Activated T-cell treated with anti-CD3 and anti-CD28 coated beads, Interleukin-2, amount 50 U/mL, for 48 hours (primary cell): ENCODE data around the gene ACKR2.

Experiments used
- DNase-seq, 2 experiments: peaks; one replicate each; pipeline ENCODE4 v3.0.0-alpha.2; 2020

Gene ACKR2

DNA sequence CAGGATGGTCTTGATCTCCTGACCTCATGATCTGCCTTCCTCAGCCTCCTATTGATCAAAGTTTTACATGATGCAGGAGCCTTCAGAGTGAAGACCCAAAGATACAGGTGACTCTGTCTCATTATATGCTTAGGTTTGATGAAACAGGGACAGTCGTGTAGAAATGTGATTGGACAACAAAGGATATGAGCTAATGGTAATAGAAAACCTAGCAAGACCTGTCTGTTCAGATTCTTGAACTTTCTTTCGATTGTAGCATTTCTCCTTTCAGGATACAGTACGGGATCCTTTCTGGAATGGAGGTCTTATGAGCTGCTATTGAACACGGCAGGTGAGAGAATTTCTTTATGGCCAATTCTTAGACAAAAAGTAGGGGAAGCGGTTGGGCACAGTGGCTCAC is at the start of gene ACKR2:
Gene ACKR2, plus strand, starts transcription at position 244 of the 400 bp plus-strand sequence. CDS start 55,058 bp downstream, outside the sequence.
- DNase-seq = no peak

DNA sequence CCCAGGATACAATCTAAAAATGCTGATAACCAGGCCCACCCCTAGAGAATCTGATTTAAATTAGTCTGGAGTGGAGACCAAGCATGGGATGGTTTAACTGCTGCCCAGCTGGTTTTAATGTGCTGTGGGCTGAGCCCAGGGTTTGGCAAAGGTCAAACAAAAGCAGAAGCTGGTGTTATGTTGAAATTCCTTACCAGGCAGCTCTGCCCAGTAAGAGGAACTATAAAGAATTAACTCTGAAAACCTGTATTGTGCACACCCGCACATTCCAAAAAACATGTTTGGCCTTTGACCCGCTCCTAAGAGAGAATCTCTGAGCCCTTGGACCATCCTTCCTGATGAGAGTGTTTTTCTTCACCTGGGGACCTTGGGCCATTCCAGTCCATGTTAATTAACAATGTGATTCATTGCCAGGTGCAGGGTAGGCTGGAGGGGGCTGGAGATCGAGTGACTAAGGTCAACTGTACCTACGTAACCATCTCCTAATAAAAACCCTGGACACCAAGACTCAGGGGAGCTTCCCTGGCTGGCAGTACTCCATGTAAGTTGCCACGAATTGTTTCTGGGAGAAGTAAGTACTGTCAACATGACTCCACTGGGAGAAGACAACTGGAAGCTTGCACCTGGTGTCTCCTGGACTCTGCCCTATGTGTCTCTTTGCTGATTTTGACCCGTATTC is 47.1 kb upstream of the ACKR2 start:
- no peak for DNase-seq

DNA sequence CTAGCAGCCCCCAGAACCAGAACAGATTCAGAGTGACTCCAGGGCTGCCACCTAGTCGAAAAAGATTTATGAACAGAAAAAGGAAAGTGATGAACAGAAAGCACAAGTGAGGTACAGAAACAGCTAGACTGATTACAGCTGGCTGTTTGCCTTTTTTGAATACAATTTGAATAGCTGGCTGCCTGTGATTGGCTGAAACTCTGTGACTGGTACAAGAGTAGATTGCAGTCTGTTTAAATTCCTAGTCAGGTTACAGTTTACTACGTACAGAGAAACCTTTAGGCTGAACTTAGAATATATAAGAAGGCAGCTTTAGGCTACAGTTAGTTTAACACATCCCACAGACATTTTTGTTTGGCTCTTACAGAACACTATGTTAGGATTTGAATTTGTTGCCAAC is 46.2 kb upstream of the ACKR2 start:
- no peak for DNase-seq

DNA sequence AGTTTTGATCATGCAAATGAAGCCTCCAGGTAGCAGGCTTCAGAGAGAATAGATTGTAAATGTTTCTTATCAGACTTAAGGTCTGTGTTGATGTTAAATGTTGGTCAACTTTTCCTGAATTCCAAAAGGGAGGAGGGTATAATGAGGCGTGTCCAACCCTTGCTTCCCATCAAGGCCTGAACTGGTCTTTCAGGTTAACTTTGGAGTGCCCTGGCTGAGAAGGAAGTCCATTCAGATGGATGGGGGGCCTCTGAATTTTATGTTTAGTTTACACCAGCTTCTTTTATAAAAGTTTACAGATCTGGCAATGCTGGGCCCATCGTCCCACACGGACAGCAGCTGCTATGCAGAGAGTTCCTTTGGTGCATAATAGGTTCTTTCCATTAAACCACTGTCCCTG is 45.1 kb upstream of the ACKR2 start:
- DNase-seq = no peak

GRCh38 chr3:42764561-42765295 is 44.5 kb upstream of the ACKR2 start:
- no peak for DNase-seq

DNA sequence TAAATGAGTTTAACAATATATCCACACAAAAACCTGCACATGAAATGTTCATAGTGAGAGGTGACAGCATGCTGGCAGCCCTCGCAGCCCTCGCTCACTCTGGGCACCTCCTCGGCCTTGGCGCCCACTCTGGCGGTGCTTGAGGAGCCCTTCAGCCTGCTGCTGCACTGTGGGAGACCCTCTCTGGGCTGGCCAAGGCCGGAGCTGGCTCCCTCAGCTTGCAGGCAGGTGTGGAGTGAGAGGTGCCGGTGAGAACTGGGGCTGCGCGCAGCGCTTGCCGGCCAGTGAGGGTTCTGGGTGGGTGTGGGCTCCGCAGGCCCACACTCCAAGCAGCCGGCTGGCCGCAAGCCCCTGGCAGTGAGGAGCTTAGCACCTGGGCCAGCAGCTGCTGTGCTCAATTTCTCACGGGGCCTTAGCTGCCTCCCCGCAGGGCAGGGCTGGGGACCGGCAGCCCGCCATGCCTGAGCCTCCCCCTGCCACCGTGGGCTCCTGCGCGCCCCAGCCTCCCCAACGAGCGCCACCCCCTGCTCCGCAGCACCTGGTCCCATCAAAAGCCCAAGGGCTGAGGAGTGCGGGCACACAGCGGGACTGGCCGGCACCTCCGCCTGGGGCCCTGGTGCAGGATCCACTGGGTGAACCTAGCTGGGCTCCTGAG is 39.6 kb upstream of the ACKR2 start:
- no peak for DNase-seq

- no peak for DNase-seq
Measured at GRCh38 chr3:42771271-42771670, 38.0 kb upstream of the ACKR2 start.

DNA sequence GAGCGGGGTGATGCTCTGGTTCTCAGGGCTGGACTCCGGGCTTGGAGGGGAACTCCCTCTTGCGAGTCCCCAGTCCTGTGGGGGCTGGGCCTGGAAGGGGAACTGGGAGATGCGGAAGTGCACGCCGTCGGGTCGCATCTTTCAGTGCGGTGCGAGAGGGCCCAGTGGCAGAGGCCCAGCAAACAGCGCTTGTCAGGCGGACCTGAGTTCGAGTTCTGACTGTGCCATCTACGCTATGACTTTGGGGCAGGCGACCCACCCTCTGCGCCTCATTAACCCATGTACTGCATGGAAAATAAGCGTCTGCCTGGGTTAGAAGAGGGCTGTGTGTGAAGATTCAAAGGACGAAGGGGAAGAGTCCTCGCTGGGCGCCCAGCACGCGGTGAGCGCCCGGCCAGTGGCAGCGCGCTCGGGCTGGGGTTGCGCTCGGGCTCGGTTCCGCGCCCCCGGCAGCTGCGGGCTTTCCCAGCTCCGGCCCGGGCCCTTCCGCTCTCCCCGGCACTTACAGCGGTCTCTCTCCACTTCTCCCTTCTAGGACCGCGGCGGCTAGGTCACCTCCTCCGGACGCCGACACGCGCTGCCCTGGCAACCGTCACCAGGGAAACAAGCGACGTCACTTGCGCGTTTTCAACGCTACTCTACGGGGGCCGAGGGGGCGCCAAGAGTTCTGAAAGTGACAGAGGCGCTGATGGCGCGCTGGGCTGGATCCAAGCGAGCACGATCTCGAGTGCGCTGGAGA is 36.4 kb upstream of the ACKR2 start, which contains the start of gene CCDC13:
Gene CCDC13, minus strand, starts transcription at position 584 of the 739 bp plus-strand sequence. CDS start 14,908 bp downstream, outside the sequence.
- DNase-seq = peak; percentile 94

- DNase-seq = no peak
Measured at GRCh38 chr3:42773409-42773751, 35.9 kb upstream of the ACKR2 start.

- DNase-seq = no peak
Measured at GRCh38 chr3:42778644-42779043, 30.6 kb upstream of the ACKR2 start.

- no peak for DNase-seq
Measured at GRCh38 chr3:42780398-42780797, 28.8 kb upstream of the ACKR2 start.

DNA sequence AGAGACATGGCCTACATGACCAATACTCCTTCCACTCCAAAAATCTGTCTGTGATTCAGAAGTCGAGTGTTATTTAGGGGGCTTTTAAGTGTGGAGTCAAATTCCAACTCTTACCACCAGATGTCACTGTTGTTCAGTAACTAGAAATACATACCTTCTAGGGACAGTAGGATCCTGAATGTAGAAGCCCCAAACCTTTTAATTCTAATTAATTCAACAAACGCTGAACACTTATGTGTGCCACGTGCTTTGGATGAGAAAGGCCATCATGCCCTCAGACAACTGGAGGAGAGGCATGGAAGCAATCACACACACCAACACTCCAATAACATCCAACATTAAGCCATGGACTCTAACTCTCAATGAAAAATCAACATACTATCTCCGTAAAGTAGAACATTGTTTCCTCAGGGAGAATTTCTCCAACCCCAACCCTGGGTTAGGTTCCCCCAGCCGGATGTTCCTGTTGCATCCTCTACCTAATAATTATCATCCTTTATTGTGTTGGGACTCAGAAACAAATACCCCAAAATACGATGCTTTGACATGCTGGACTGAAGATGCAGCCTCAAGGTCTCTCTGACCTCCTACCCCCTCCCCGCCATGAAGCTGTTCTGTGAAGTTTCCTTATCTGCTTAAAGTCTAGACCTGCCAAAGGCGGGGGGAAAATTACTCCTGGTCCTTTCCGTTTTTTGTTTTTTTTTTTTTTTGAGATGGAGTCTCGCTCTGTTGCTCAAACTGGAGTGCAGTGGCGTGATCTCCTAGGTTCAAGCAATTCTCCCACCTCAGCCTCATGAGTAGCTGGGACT is 28.1 kb upstream of the ACKR2 start:
- DNase-seq = no peak

GRCh38 chr3:42786212-42786611 is 23.0 kb upstream of the ACKR2 start:
- DNase-seq = no peak

- no peak for DNase-seq
Measured at GRCh38 chr3:42786631-42787030, 22.6 kb upstream of the ACKR2 start.

DNA sequence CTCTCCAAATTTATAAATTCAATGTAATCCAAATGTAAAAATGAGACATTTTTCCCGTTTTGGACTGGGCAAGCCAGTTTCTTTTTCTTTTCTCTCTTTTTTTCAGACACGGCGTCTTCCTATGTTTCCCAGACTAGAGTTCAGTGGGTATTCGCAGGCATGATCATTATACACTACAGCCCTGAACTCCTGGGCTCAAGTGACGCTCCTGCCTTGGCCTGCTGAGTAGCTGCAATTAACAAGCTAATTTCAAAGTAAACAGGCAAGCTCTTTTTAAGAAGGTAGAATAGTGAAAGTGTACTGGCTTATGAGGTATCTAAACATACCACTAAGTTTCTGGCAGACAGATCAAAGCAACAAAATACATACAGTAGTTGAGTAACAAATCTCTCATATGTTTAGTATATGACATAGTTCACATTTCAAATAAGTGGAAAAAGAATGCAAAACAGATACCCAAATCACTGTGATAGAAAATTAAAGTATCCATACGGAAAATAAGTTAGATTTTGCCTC is 18.5 kb upstream of the ACKR2 start:
- DNase-seq = no peak

- no peak for DNase-seq
Measured at GRCh38 chr3:42795621-42796181, 13.5 kb upstream of the ACKR2 start.

- no peak for DNase-seq
Measured at GRCh38 chr3:42796332-42796885, 12.8 kb upstream of the ACKR2 start.

- DNase-seq = no peak
Measured at GRCh38 chr3:42799376-42799775, 9.9 kb upstream of the ACKR2 start.

DNA sequence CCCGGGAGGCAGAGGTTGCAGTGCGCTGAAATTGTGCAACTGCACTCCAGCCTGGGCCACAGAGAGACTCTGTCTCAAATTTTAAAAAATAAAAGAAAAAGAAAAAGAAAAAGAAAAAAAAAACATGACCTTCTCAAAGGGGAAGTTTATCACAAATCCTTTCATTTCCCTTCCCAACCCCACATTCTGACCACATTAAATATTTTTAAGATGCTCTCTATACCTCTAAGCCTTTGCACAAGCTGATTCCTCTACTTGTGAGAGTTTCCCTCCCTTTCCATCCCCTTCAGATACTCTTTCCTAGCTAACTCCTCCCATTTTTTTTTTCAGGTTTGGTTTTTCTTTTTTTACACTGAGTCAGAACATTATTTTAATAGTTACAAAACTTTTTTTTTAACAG is 9.0 kb upstream of the ACKR2 start:
- no peak for DNase-seq

DNA sequence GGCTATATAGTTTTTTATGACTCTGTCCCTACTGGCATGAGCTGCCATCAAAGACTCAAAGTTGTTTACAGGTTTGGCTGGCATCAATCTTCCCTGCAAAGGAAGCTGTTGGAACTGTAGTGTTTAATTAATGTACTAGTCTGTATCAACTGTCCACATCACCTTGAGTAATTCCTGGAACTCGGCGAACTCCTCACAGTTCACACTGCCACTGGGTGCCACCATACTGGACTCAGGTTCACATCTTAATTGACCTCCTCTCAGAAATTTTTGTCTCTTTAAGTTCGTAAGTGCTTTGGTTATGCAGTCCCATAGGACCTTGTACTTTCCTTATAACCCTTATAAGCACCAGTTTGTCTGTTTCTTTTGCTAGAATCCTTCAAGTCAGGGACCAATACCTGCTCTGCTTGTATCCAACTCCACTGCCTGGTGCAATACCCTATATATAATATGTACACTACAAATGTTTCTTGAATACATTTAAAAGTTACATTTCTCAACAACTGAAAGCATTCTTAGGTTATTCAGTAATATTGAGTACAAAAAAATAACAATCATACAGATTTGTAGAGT is 8.1 kb upstream of the ACKR2 start:
- no peak for DNase-seq

- no peak for DNase-seq
Measured at GRCh38 chr3:42801784-42802183, 7.5 kb upstream of the ACKR2 start.
